ENCODE measurements around the gene SEMA4D.

DNA sequence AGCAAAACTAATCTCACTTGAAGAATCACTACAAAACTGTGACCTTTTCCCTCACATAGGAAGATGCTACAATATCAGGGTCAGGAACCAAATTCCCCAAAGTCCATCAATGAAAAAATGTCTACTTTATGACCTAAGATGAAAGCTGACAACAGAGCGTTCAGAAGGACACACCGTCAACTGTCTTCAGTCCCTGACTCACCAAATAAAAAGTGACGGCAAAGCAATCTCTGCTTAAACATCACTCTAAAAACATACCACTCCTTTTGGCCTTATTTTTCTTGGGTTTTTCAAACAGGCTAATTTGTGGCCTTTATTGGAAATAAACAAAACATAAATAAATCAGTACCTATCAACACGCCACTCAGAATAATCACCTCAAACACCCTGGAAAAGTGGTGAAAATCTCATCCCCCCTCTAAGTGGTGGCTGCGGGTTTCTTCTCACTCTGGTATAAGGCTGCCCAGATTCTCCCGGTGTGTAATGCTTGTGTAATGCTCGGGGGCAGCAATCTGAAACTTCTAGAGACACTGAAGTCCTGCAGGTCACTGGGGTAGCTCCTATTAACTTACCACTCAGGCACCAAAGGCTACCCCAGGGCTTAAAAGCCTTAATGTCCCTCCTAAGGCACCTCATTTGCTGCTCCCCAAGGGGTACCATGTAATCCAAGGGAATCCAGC is 29.5 kb downstream of the SEMA4D start:
- no peak for TF ChIP-seq POLR2A (IDR thresholded peaks at IDR 0.05)
- TF ChIP-seq, protein P1, sequence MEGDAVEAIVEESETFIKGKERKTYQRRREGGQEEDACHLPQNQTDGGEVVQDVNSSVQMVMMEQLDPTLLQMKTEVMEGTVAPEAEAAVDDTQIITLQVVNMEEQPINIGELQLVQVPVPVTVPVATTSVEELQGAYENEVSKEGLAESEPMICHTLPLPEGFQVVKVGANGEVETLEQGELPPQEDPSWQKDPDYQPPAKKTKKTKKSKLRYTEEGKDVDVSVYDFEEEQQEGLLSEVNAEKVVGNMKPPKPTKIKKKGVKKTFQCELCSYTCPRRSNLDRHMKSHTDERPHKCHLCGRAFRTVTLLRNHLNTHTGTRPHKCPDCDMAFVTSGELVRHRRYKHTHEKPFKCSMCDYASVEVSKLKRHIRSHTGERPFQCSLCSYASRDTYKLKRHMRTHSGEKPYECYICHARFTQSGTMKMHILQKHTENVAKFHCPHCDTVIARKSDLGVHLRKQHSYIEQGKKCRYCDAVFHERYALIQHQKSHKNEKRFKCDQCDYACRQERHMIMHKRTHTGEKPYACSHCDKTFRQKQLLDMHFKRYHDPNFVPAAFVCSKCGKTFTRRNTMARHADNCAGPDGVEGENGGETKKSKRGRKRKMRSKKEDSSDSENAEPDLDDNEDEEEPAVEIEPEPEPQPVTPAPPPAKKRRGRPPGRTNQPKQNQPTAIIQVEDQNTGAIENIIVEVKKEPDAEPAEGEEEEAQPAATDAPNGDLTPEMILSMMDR (IDR thresholded peaks at IDR 0.05 in 4 of 5, conservative IDR thresholded peaks at IDR 0.05 in 1 of 5) = no peak

All from gastrocnemius medialis (tissue), 4 donors.